Mononuclear cell (primary cell): ENCODE results near the gene GPATCH8. TPM values are rescaled to one million over a fixed set of nuclear protein-coding genes. Genes with fewer than 3 reads are reported as not detected.

ENCODE experiments used
- H3K27me3 ChIP-seq: 2 replicates; pipeline ENCODE4 v1.6.0; 2011; ENCODE audit warnings: low read length, control low read depth; ENCODE audit not compliant: insufficient read depth
- H3K4me1 ChIP-seq: 2 replicates; pipeline ENCODE4 v1.5.1; 2011; ENCODE audit warnings: mild to moderate bottlenecking, low read length, control low read depth; ENCODE audit not compliant: insufficient read depth
- H3K4me3 ChIP-seq: 2 replicates; pipeline ENCODE4 v1.5.1; 2011; ENCODE audit warnings: mild to moderate bottlenecking, low read length, moderate library complexity
- H3K9me3 ChIP-seq: 2 replicates; pipeline ENCODE4 v1.5.1; 2011; ENCODE audit warnings: low read depth, mild to moderate bottlenecking, control low read depth, low read length
- total RNA-seq: library from RNA; depleted of rRNA; stranded (reverse); fragments of >200 nt; gene quantifications from one replicate; pipeline ENCODE4 v1.2.3, GENCODE V29; 2012

Gene GPATCH8
- total RNA-seq, 1 donor: 72.9 TPM

- Histone ChIP-seq H3K4me1 (no peaks in the 10 kb centered on the region), H3K27me3 (no peaks in the 10 kb centered on the region), H3K9me3 (no peaks in the 10 kb centered on the region), H3K4me3 (no peak overlapping the region)
Observed at GRCh38 chr17:44444735-44445105, 58.5 kb downstream of the GPATCH8 start.

GRCh38 chr17:44442806-44443205 lies 60.4 kb downstream of the GPATCH8 start:
- Histone ChIP-seq H3K4me1 (no peaks in the 10 kb centered on the region), H3K27me3 (no peaks in the 10 kb centered on the region), H3K9me3 (no peaks in the 10 kb centered on the region), H3K4me3 (no peak overlapping the region)

- H3K9me3 ChIP-seq: no peaks in the 10 kb centered on the region
- no peaks in the 10 kb centered on the region for H3K27me3 ChIP-seq
- no peaks in the 10 kb centered on the region for H3K4me1 ChIP-seq
- no peak overlapping the region for H3K4me3 ChIP-seq
Observed at GRCh38 chr17:44439168-44439567, 64.0 kb downstream of the GPATCH8 start.

GRCh38 chr17:44438636-44439035 lies 64.6 kb downstream of the GPATCH8 start:
- no peaks in the 10 kb centered on the region for H3K9me3 ChIP-seq
- no peaks in the 10 kb centered on the region for H3K4me1 ChIP-seq
- no peak overlapping the region for H3K4me3 ChIP-seq
- no peaks in the 10 kb centered on the region for H3K27me3 ChIP-seq

GRCh38 chr17:44436336-44436735 lies 66.9 kb downstream of the GPATCH8 start:
- H3K9me3 ChIP-seq: no peaks in the 10 kb centered on the region
- H3K27me3 ChIP-seq: no peaks in the 10 kb centered on the region
- H3K4me1 ChIP-seq: no peaks in the 10 kb centered on the region
- H3K4me3 ChIP-seq: no peak overlapping the region

GRCh38 chr17:44432254-44433157 lies 70.7 kb downstream of the GPATCH8 start:
- Histone ChIP-seq H3K9me3 (no peaks in the 10 kb centered on the region), H3K27me3 (no peaks in the 10 kb centered on the region), H3K4me3 (no peak overlapping the region), H3K4me1 (no peaks in the 10 kb centered on the region)

GRCh38 chr17:44424828-44425461 lies 78.3 kb downstream of the GPATCH8 start:
- Histone ChIP-seq H3K4me1 (no peaks in the 10 kb centered on the region), H3K9me3 (no peaks in the 10 kb centered on the region), H3K4me3 (no peak overlapping the region), H3K27me3 (no peaks in the 10 kb centered on the region)

- Histone ChIP-seq H3K4me3 (no peak overlapping the region), H3K4me1 (no peaks in the 10 kb centered on the region), H3K9me3 (no peaks in the 10 kb centered on the region), H3K27me3 (no peaks in the 10 kb centered on the region)
Observed at GRCh38 chr17:44417553-44417952, 85.7 kb downstream of the GPATCH8 start.

GRCh38 chr17:44416558-44417289 lies 86.5 kb downstream of the GPATCH8 start:
- no peaks in the 10 kb centered on the region for H3K9me3 ChIP-seq
- no peak overlapping the region for H3K4me3 ChIP-seq
- H3K27me3 ChIP-seq: no peaks in the 10 kb centered on the region
- H3K4me1 ChIP-seq: no peaks in the 10 kb centered on the region

GRCh38 chr17:44414394-44415155 lies 88.6 kb downstream of the GPATCH8 start:
- Histone ChIP-seq H3K4me1 (no peaks in the 10 kb centered on the region), H3K9me3 (no peaks in the 10 kb centered on the region), H3K4me3 (no peak overlapping the region), H3K27me3 (no peaks in the 10 kb centered on the region)

GRCh38 chr17:44409309-44410028 lies 93.7 kb downstream of the GPATCH8 start:
- no peaks in the 10 kb centered on the region for H3K9me3 ChIP-seq
- no peaks in the 10 kb centered on the region for H3K4me1 ChIP-seq
- no peak overlapping the region for H3K4me3 ChIP-seq
- no peaks in the 10 kb centered on the region for H3K27me3 ChIP-seq

GRCh38 chr17:44408786-44409185 lies 94.4 kb downstream of the GPATCH8 start:
- Histone ChIP-seq H3K4me1 (no peaks in the 10 kb centered on the region), H3K4me3 (no peak overlapping the region), H3K9me3 (no peaks in the 10 kb centered on the region), H3K27me3 (no peaks in the 10 kb centered on the region)

- H3K27me3 ChIP-seq: no peaks in the 10 kb centered on the region
- no peaks in the 10 kb centered on the region for H3K4me1 ChIP-seq
- no peak overlapping the region for H3K4me3 ChIP-seq
- H3K9me3 ChIP-seq: no peaks in the 10 kb centered on the region
Observed at GRCh38 chr17:44402564-44403172, 100.5 kb downstream of the GPATCH8 start.
